OCI-M2 (cell line): ENCODE results near the gene FN3K.
"Not testable (repeated sequence)": the region's sequence is repeated elsewhere in the genome, so short reads cannot be mapped to it uniquely, and the experiment has no call there.

Experiments used
- DNase-seq: peaks from one replicate; lab custom pipeline; 2025; ENCODE audit not compliant: unreplicated experiment; lab: John Stamatoyannopoulos, UW

Gene FN3K

GRCh38 chr17:82736511-82737185, 1.2 kb downstream of the FN3K start:
- DNase-seq: no peak

GRCh38 chr17:82737967-82738877, 2.8 kb downstream of the FN3K start:
- peak; percentile 40 for DNase-seq

DNA sequence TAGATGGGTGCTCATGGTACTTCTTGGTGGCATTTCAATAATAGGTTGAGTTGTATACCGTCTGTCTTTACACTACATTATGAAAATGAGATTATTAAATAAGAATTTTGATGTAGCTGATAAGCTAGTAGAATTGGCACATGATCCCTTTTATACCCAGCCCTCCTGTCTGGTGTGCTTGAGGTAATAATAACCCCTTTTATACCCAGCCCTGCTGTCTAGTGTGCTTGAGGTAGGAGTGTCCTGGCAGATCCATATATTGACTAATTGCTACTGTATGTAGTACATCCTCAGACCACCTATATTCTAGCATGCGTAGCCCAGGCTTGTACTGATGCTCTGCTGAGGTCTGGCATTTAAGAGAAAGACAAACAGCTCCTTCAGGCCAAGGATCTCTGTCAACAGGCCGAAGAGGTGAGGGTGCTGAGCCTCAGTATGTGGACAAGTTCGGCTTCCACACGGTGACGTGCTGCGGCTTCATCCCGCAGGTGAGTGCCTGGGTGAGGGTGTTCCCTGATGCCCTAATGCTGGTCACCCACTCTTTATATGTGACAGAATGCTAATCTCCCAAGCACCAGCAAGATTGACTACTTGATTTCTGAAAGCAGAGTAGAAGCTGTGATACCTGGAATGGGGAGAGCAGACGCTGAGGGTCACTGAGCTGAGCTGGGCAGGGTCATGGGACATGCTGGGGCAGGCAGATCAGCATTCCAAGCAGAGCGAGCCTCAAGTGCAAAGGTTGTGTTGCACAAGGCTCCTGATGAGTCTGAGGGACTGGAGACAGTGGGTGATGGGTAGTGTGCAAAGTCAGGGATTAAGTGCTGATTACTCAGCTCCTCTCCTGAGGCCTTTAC, 5.7 kb downstream of the FN3K start:
- DNase-seq: no peak

- no peak for DNase-seq
Observed at GRCh38 chr17:82743344-82744219, 8.2 kb downstream of the FN3K start.

GRCh38 chr17:82744736-82745135, 9.3 kb downstream of the FN3K start:
- DNase-seq: not testable (repeated sequence)

DNA sequence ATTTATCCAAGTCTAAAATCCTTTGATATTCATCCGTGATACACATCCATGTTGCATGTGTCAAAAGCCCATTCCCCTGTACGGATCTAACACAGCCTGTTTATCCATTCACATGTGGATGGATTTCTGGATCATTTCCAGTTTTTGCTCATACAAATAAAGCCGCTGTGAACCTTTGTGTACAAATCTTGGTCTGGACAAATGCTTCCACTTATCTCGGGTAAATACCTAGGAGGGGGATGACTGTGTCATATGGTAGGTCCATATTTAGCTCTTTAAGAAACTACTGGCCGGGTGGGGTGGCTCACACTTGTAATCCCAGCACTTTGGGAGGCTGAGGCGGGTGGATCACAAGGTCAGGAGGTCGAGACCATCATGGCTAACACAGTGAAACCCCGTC, 10.1 kb downstream of the FN3K start:
- DNase-seq: no peak

DNA sequence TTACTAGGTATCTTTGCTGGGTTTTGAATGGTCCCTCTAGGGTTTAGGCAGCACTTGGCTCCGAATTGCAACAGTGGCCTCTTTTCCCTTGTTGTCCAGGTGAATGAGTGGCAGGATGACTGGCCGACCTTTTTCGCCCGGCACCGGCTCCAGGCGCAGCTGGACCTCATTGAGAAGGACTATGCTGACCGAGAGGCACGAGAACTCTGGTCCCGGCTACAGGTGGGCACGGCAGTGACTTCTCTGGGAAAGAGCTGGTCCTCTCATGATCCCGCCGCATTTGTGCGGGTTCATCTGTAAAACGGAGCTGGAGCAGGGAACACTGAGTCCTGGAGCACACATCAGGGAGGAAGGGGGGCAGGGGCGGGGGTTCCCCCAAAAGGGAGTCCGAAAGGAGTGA, 13.3 kb downstream of the FN3K start:
- no peak for DNase-seq

DNA sequence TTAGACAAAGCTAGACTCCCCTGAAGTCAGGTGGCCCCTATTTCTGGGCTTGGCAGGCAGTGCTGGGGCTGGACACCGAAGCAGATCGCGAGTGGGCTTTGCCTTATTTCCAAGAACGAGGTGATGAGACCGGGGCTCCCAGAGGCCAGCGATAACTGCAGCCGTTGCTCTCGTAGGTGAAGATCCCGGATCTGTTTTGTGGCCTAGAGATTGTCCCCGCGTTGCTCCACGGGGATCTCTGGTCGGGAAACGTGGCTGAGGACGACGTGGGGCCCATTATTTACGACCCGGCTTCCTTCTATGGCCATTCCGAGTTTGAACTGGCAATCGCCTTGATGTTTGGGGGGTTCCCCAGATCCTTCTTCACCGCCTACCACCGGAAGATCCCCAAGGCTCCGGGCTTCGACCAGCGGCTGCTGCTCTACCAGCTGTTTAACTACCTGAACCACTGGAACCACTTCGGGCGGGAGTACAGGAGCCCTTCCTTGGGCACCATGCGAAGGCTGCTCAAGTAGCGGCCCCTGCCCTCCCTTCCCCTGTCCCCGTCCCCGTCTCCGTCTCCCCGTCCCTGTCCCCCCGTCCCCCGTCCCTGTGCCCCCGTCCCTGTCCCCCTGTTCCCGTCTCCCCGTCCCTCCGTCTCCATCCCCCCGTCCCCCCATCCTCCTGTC, 15.0 kb downstream of the FN3K start:
- DNase-seq: no peak

- DNase-seq: no peak
Observed at GRCh38 chr17:82751171-82751570, 15.8 kb downstream of the FN3K start.

- DNase-seq: no peak
Observed at GRCh38 chr17:82751571-82752370, 16.4 kb downstream of the FN3K start, which contains the start of gene TBCD. TSS of gene TBCD (plus strand) at chr17:82752065. CDS start at chr17:82752194, 129 bp downstream.

GRCh38 chr17:82752371-82753200, 17.2 kb downstream of the FN3K start:
- no peak for DNase-seq

GRCh38 chr17:82753201-82753464, 17.7 kb downstream of the FN3K start:
- no peak for DNase-seq

DNA sequence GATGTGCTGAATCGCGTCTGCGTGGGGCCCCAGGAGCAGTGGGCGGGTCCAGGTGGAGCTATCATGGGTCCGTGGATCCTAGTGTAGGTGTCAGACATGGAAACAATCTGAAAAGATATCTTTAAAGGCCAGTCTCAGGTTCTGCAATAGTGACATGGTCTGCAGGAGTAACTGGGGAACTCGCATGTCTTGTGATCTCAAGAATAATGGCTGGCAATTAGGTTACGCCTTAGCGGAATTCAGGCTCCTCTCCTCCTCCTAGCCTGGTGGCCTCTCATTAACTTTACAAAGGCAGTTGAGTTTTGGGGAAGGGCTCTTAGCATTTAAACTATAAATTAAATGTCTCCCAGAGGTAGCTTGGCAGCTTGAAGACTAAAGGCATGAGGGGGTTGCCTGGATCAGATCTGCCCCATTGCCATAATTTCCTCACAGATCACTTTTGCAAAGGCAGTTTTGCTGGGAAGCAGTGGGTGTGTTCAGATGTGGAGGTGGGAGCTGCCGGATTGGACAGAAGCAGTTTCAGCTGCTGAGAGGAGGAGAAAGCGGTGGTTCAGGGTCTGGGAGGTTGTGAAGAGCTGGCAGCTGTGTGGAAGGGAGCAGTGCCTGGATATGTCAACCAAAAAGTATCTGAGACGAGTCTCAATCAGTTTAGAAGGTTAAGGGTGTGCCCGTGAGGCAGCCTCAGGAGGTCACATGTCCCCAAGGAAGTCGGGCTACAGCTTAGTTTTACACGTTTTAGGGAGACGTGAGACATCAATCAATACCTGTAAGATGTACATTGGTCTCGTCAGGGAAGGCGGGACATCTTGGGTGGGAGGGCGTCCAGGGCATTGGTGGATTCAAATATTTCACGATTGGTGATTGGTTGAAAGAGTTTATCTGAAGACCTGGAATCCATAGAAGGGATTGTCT, 19.1 kb downstream of the FN3K start:
- no peak for DNase-seq

DNA sequence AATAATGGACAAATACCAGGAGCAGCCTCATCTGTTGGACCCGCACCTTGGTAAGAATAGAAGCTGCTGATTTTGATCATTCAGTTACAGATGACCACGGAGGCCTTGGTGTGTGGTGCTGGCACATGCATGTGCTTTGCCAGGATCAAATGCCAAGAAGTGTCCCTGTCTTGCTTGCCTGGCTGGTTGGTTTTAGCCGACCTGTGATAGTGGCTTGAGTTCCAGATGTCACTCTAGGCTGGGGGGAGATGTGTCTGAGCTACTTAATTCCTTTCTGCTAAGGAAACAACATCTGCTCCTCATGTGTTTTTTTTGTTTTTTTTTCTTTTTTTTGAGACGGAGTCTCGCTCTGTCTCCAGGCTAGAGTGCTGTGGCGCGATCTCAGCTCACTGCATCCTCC, 20.8 kb downstream of the FN3K start:
- no peak for DNase-seq

- no peak for DNase-seq
Observed at GRCh38 chr17:82765371-82765770, 30.0 kb downstream of the FN3K start.

- no peak for DNase-seq
Observed at GRCh38 chr17:82767041-82767754, 31.8 kb downstream of the FN3K start.

- no peak for DNase-seq
Observed at GRCh38 chr17:82769041-82769440, 33.6 kb downstream of the FN3K start.
